ENCODE data around the gene LIF.

Gene LIF

GRCh38 chr22:30270832-30271231 is 24.3 kb upstream of the LIF start:
- Histone ChIP-seq H3K36me3 (ENCODE audit: control insufficient read depth, insufficient read depth, low read length) (no peaks in the 10 kb centered on the region), H3K9me3 (ENCODE audit: control insufficient read depth, insufficient read depth, low read length) (no peaks in the 10 kb centered on the region)

GRCh38 chr22:30268331-30268730 is 21.8 kb upstream of the LIF start:
- no peak overlapping the region for H3K4me3 ChIP-seq (ENCODE audit: low read depth, low read length)
- H3K4me1 ChIP-seq (ENCODE audit: control insufficient read depth, insufficient read depth, low read length), result no peaks in the 10 kb centered on the region
- no peak overlapping the region for H3K9ac ChIP-seq (ENCODE audit: low read depth, low read length)
- no peaks in the 10 kb centered on the region; the same call in 1 of the 2 replicates for H3K27me3 ChIP-seq (ENCODE audit: control insufficient read depth, insufficient read depth, low read length)
- H3K9me3 ChIP-seq (ENCODE audit: control insufficient read depth, insufficient read depth, low read length), result no peaks in the 10 kb centered on the region
- H3K27ac ChIP-seq (ENCODE audit: low read depth, low read length), result no peak overlapping the region
- no peaks in the 10 kb centered on the region for H3K36me3 ChIP-seq (ENCODE audit: control insufficient read depth, insufficient read depth, low read length)

More at GRCh38 chr22:30270832-30271231, 24.3 kb upstream of the LIF start:
- Histone ChIP-seq H3K9ac (ENCODE audit: low read depth, low read length) (no peak overlapping the region), H3K27me3 (ENCODE audit: control insufficient read depth, insufficient read depth, low read length) (no peaks in the 10 kb centered on the region), H3K4me1 (ENCODE audit: control insufficient read depth, insufficient read depth, low read length) (no peaks in the 10 kb centered on the region), H3K27ac (ENCODE audit: low read depth, low read length) (no peak overlapping the region), H3K4me3 (ENCODE audit: low read depth, low read length) (no peak overlapping the region)

GRCh38 chr22:30267382-30268302 is 21.1 kb upstream of the LIF start:
- no peaks in the 10 kb centered on the region for H3K36me3 ChIP-seq (ENCODE audit: control insufficient read depth, insufficient read depth, low read length)
- no peaks in the 10 kb centered on the region for H3K9me3 ChIP-seq (ENCODE audit: control insufficient read depth, insufficient read depth, low read length)
- H3K27ac ChIP-seq (ENCODE audit: low read depth, low read length), result no peak overlapping the region
- no peak overlapping the region for H3K4me3 ChIP-seq (ENCODE audit: low read depth, low read length)
- H3K4me1 ChIP-seq (ENCODE audit: control insufficient read depth, insufficient read depth, low read length), result no peaks in the 10 kb centered on the region
- H3K27me3 ChIP-seq (ENCODE audit: control insufficient read depth, insufficient read depth, low read length), result no peaks in the 10 kb centered on the region; the same call in 1 of the 2 replicates
- no peak overlapping the region for H3K9ac ChIP-seq (ENCODE audit: low read depth, low read length)

GRCh38 chr22:30266445-30267381 is 20.2 kb upstream of the LIF start, which contains the start of gene OSM:
Gene OSM, minus strand, starts transcription at chr22:30266851. Its CDS starts 52 bp downstream, at chr22:30266799.
- Histone ChIP-seq H3K4me3 (ENCODE audit: low read depth, low read length) (no peak within 1 kb of the TSS), H3K27me3 (ENCODE audit: control insufficient read depth, insufficient read depth, low read length) (no peaks in the 10 kb centered on the region; the same call in 1 of the 2 replicates)

GRCh38 chr22:30265823-30266444 is 19.4 kb upstream of the LIF start:
- Histone ChIP-seq H3K9ac (ENCODE audit: low read depth, low read length) (no peak overlapping the region), H3K4me1 (ENCODE audit: control insufficient read depth, insufficient read depth, low read length) (no peaks in the 10 kb centered on the region), H3K27me3 (ENCODE audit: control insufficient read depth, insufficient read depth, low read length) (no peaks in the 10 kb centered on the region; the same call in 1 of the 2 replicates), H3K9me3 (ENCODE audit: control insufficient read depth, insufficient read depth, low read length) (no peaks in the 10 kb centered on the region), H3K4me3 (ENCODE audit: low read depth, low read length) (no peak overlapping the region), H3K27ac (ENCODE audit: low read depth, low read length) (no peak overlapping the region), H3K36me3 (ENCODE audit: control insufficient read depth, insufficient read depth, low read length) (no peaks in the 10 kb centered on the region)

More at GRCh38 chr22:30266445-30267381, 20.2 kb upstream of the LIF start, which contains the start of gene OSM:
- Histone ChIP-seq H3K36me3 (ENCODE audit: control insufficient read depth, insufficient read depth, low read length) (no peaks in the 10 kb centered on the region), H3K9ac (ENCODE audit: low read depth, low read length) (no peak within 1 kb of the TSS), H3K9me3 (ENCODE audit: control insufficient read depth, insufficient read depth, low read length) (no peaks in the 10 kb centered on the region), H3K4me1 (ENCODE audit: control insufficient read depth, insufficient read depth, low read length) (no peaks in the 10 kb centered on the region), H3K27ac (ENCODE audit: low read depth, low read length) (no peak within 1 kb of the TSS)

GRCh38 chr22:30265131-30265720 is 18.7 kb upstream of the LIF start:
- Histone ChIP-seq H3K9me3 (ENCODE audit: control insufficient read depth, insufficient read depth, low read length) (no peaks in the 10 kb centered on the region), H3K4me1 (ENCODE audit: control insufficient read depth, insufficient read depth, low read length) (no peaks in the 10 kb centered on the region), H3K9ac (ENCODE audit: low read depth, low read length) (no peak overlapping the region), H3K36me3 (ENCODE audit: control insufficient read depth, insufficient read depth, low read length) (no peaks in the 10 kb centered on the region), H3K4me3 (ENCODE audit: low read depth, low read length) (no peak overlapping the region), H3K27me3 (ENCODE audit: control insufficient read depth, insufficient read depth, low read length) (no peaks in the 10 kb centered on the region; the same call in 1 of the 2 replicates), H3K27ac (ENCODE audit: low read depth, low read length) (no peak overlapping the region)

GRCh38 chr22:30263883-30264282 is 17.3 kb upstream of the LIF start:
- H3K27ac ChIP-seq (ENCODE audit: low read depth, low read length), result no peak overlapping the region

GRCh38 chr22:30262917-30263741 is 16.6 kb upstream of the LIF start:
- Histone ChIP-seq H3K36me3 (ENCODE audit: control insufficient read depth, insufficient read depth, low read length) (no peaks in the 10 kb centered on the region), H3K9ac (ENCODE audit: low read depth, low read length) (peak overlapping the region; percentile 45; the same call in 1 of the 2 replicates), H3K9me3 (ENCODE audit: control insufficient read depth, insufficient read depth, low read length) (no peaks in the 10 kb centered on the region), H3K27me3 (ENCODE audit: control insufficient read depth, insufficient read depth, low read length) (no peaks in the 10 kb centered on the region; the same call in 1 of the 2 replicates), H3K4me1 (ENCODE audit: control insufficient read depth, insufficient read depth, low read length) (no peaks in the 10 kb centered on the region), H3K27ac (ENCODE audit: low read depth, low read length) (peak overlapping the region; percentile 12), H3K4me3 (ENCODE audit: low read depth, low read length) (no peak overlapping the region)

More at GRCh38 chr22:30263883-30264282, 17.3 kb upstream of the LIF start:
- no peaks in the 10 kb centered on the region for H3K9me3 ChIP-seq (ENCODE audit: control insufficient read depth, insufficient read depth, low read length)
- no peaks in the 10 kb centered on the region for H3K4me1 ChIP-seq (ENCODE audit: control insufficient read depth, insufficient read depth, low read length)
- H3K9ac ChIP-seq (ENCODE audit: low read depth, low read length), result no peak overlapping the region
- H3K36me3 ChIP-seq (ENCODE audit: control insufficient read depth, insufficient read depth, low read length), result no peaks in the 10 kb centered on the region
- H3K27me3 ChIP-seq (ENCODE audit: control insufficient read depth, insufficient read depth, low read length), result no peaks in the 10 kb centered on the region; the same call in 1 of the 2 replicates
- no peak overlapping the region for H3K4me3 ChIP-seq (ENCODE audit: low read depth, low read length)

- Histone ChIP-seq H3K27ac (ENCODE audit: low read depth, low read length) (no peak overlapping the region), H3K4me1 (ENCODE audit: control insufficient read depth, insufficient read depth, low read length) (no peaks in the 10 kb centered on the region), H3K9ac (ENCODE audit: low read depth, low read length) (no peak overlapping the region), H3K9me3 (ENCODE audit: control insufficient read depth, insufficient read depth, low read length) (no peaks in the 10 kb centered on the region), H3K36me3 (ENCODE audit: control insufficient read depth, insufficient read depth, low read length) (no peaks in the 10 kb centered on the region), H3K27me3 (ENCODE audit: control insufficient read depth, insufficient read depth, low read length) (no peaks in the 10 kb centered on the region; the same call in 1 of the 2 replicates), H3K4me3 (ENCODE audit: low read depth, low read length) (no peak overlapping the region)
Measured at GRCh38 chr22:30262112-30262511, 15.6 kb upstream of the LIF start.

Measured in HUES48 (cell line).